Stimulated activated CD4-positive, alpha-beta T cell treated with anti-CD3 and anti-CD28 coated beads, Interleukin-12 subunit alpha, Interleukin-12 subunit beta, amount 100 ng/mL, for 4 hours (primary cell): ENCODE data around the gene TMEM132C.

Experiments used
- DNase-seq: peaks from one replicate; pipeline ENCODE4 v3.0.0-alpha.2; 2020

The TMEM132C gene

DNA sequence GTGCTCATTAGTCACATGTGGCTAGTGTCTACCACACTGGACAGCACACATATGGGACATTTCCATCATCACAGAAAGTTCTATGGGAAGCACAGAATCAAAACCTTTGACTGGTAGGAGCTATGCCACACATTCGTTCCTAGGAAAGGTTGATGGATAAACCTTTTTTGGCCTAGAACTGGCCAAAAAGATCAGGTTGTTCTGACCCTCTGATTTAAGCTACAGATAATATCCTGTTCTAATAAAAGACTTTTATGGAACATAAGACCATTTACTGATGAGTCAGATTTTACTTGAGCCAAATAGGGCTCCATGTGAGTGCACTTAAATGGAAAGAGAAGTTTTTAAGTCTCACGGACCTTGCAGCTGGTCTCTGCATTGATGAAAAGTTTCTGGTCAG is 413.6 kb downstream of the TMEM132C start:
- DNase-seq, result no peak

DNA sequence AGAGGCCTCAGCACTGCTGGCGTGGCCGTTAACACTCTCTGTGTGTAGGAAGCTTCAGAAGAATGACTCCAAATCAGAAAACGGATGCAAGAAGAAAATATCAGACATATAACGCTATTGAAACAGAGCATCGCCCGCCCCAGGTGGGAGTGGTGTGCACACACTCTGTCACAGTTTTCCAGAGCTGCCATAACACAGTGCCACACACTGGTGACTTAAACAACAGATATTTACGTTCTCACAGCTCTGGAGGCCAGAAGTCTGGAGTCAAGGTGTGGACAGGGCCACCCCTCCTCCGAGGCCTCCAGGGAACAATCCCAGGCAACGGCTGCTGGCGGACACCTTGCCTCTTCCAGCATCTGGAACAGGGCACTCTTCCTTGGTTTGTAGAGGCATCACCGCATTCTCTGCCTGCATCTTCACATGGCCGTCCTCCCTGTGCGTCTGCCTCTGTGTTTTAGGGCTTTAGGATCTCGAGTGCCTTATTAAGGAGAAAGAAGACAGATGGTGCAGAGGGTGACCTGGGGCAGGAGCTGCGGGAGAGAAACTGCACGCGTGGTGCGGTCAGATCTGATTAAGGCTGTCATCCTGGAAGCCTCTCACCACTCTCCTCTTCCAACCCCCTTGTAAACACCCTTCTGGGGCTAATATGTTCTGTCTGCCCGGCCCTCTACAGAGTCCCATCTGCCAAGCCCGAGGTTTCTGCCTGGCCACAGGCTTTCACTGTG is 415.7 kb downstream of the TMEM132C start:
- DNase-seq, result no peak

DNA sequence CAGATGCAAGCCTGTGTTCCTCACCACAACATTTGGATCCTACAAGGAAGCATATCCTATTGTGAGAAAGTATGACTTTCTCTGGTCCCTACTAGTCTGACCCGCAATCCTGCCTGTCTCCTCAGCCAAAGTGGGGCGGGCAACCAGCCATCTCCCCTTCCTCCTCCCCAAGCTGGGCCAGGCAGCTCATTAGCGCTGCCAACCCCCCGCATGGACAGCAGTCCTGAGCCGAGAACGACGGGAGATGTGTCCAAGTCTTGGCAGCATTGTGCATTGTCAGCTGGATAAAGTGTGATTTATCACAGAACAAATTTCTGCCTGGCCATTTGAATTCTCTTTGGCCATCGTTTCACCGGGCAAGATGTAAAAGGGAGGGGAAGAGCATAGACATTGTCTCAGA is 417.4 kb downstream of the TMEM132C start:
- no peak for DNase-seq

DNA sequence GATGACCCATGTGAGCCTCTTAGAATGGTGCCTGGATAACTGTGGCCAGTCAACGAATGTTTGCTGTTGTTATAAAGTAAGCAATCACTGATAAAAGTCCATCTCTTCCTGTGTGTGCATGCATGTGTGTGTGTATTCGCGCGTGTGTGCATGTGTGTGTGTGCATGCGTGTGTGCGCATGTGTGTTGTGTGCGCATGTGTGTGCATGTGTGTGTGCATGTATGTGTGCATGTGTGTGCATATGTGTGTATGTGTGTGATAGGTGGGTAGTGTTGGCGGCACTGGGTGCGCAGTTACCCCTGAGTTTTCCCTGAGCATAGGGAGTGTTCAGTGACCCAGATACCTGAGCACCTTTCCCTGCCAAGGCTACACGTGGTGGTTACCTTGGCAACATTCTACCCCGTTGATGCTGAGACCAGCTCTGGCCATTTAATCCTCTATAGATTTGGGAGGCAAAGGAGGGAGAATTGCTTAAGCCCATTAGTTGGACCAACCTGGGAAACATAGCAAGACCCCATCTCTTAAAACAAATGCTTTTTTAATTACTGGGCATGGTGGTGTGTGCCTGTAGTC is 419.0 kb downstream of the TMEM132C start:
- DNase-seq, result no peak

DNA sequence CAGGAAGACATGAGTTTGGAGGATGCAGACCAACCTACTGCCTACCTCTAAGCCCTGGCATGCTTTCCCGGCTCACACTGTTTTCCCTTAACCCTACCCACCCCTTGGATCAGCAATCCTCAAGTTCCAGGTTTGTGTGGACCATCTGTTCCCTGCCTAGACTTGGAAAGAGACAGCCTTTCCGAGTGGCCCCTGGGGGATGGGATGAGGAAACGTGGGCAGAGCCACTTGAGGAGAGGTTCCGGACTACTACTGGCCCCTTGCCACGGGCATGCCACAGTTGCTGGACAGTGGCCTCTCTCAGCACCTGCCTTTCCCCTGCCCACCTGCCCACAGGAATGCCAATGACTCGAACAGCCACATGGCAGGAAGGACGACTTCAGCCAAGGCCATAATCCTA is 420.9 kb downstream of the TMEM132C start:
- no peak for DNase-seq

DNA sequence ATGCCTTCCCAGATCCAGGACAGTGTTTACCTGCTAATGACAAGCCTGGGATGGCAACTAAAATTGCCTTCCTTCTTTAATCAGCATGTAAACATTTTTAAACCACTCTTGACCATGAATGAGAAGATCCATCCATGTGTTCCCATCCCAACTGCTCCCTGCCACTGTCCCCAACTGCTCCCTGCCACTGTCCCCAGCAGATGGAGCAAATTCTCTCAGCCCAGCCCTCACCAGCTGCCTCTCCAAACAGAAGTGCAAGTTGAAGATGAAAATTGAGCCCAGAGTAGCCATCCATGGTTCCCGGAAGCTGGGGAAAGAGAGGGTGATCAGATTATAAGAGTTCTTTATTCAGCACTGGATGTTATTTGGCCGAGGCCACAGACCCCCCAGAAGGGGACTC is 423.7 kb downstream of the TMEM132C start:
- DNase-seq, result no peak

DNA sequence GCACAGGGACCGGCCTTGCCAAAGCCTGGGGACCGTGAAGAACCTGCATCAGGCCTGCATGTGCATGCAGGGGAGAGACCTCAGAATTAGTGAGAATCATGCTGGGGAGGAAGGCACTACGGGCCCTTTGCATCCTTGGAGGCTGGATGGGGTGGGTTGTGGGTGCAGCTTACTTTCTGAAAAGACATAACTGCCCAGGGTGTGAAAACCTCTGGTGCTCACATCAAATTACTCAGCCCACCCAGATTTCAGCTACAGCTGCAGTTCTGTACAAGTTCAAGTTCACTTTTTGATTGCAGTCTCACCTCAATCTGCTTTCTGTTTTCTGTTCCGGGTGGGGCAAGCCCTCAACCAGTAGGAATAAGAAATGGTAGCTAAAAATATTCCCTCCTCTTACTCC is 426.1 kb downstream of the TMEM132C start:
- no peak for DNase-seq

DNA sequence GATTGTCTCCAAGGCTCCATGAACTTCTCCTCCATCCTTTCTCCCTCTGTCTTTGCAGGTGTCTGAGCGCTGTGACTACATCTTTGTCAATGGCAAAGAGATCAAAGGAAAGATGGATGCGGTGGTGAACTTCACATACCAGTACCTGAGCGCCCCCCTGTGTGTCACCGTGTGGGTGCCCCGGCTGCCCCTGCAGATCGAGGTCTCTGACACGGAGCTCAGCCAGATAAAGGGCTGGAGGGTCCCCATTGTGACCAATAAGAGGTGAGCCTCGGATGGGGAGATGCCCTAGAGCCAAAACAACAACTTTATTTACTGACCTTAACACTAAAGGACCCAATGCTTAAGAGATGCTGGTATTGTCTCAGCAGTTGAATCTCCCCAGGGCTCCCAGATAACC is 426.8 kb downstream of the TMEM132C start:
- no peak for DNase-seq

DNA sequence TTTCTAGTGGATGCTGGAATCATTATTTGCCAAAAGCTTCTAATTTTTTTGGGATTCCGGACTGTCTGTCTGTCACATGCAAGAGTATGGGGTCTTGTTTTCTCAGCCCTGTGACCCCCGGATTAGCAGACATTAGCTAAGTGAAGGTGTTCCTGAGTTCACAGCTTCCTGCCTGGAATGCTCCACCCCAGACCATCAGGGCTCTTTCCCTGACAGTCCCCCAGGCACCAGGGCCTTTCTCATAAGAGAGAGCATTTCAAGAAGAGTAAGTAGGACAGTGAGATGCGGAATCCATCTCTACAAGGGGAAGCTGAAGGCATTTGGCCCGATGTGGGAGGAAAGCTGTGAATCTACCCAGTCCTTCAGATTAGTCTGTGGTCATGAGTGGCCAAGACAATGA is 427.5 kb downstream of the TMEM132C start:
- DNase-seq, result no peak

DNA sequence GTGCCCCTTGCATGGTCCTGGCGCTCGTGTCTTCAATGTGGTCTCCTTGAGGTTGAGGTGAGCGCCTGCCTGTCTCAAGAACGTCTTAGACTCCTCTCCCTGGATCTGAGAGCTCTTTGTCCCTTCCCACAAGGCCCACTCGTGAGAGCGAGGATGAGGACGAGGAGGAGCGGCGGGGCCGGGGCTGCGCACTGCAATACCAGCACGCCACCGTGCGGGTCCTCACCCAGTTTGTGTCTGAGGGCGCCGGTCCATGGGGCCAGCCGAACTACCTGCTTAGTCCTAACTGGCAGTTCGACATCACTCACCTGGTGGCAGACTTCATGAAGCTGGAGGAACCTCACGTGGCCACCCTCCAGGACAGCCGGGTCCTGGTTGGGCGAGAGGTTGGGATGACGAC is 428.7 kb downstream of the TMEM132C start:
- no peak for DNase-seq

DNA sequence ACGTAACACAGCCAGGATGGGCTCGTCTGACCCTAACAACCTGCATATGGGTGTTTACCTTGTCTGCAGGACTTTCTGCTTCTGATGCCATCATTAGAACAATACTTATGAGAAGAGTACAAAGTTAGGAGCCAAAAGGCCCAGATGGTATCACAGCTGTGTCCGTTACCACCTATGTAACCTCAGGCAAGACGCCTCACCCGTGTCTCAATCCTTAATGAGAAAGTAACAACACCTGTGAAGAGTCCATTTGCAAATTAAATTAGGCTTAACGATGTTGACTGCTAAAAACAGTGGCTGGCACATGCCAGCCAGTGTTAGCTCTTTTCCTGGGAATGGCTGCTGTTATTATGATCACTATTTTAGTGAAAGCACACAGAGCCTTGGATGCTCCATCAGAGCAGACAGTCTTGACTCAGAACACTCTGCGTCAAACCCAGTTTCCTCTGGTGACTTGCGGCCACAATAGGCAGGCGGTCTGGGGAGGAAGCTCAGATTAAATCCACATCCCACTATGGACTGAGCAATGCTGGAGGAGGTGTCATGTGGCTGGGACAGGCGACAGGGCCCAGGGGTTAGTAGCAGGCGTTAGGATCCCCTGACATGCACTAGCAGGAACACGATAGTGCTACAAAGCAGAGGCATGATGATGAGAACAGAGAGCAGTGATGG is 431.5 kb downstream of the TMEM132C start:
- no peak for DNase-seq

DNA sequence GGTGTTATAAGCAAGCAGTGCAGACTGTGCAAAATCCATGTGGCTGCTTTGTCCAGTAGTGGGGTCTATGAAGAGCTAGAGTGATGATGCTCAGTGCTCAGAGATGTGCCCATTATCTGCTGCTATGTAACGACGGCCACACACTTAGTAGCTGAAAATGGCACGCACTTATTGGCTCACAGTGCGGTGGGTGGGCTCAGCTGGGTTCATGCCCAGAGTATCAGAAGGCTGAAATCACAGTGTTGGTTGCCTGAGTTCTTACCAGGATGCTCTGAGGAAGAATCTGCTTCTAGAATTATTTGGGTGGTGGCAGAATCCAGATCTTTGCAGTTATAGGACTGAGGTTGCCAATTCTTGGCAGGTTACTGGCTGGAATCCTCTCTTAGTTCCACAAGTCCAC is 432.1 kb downstream of the TMEM132C start:
- no peak for DNase-seq

DNA sequence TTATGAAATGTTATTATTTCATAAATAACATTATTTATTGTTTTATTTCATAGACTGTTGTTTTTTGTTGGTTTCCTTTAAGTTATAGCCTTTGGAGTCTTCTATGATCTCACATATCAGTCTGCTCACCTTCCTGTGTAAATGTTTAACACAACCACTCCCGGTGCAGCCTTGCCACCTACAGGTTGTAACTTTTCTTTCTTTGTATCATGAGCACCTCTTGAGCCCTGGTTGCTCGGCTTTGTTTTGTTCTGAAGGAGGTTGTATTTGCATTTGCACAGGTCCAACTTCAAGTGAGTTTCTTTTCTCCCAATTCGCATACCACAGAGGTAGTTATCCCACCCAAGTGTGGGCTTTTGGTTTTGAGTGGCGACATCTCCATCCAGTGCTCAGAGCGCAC is 435.4 kb downstream of the TMEM132C start:
- no peak for DNase-seq

DNA sequence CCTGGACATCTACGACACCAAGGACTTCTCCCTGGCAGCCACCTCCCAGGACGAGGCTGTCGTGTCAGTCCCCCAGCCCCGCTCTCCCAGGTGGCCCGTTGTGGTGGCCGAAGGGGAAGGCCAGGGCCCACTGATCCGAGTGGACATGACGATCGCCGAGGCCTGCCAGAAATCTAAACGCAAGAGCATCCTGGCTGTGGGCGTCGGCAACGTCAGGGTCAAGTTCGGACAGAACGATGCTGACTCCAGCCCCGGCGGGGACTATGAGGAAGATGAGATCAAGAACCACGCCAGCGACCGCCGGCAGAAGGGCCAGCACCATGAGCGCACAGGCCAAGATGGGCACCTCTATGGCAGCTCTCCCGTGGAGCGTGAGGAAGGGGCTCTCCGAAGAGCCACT is 438.2 kb downstream of the TMEM132C start:
- no peak for DNase-seq

DNA sequence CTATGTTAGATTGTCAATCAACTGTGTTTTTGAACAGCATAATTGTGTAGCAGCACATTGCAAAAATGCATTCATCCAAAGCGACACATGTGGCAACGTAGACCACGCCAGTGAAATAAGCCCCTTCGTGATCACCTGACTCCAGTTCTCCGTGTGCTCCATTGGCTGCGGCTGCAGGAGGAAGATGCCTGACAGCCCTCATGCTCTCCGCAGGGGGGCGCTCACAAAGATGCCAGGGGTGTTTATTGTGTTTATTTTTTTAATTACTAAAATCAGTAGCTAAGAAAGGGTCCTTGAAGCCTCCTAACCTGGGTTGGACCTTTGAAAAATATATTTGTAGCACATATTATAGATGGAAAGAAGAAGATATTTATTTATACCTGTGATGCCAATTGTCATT is 440.5 kb downstream of the TMEM132C start:
- DNase-seq, result no peak

DNA sequence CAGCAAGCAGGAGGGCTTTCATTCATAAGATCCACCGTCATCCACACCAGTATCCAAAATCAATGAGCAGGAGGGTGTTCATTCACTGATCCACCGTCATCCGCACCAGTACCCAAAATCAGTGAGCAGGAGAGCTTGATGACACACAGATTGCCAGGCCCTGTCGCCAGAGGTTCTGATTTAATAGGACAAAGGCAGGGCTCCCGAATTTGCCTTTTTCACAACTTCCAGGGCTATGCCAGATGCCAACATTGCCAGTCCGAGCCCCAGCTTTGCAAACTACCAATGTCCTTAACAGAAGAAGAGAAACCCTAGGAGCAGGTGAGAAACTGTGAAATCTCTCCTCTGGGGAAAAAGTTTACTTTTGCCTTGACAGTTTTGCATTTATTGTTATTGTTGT is 441.8 kb downstream of the TMEM132C start:
- no peak for DNase-seq

DNA sequence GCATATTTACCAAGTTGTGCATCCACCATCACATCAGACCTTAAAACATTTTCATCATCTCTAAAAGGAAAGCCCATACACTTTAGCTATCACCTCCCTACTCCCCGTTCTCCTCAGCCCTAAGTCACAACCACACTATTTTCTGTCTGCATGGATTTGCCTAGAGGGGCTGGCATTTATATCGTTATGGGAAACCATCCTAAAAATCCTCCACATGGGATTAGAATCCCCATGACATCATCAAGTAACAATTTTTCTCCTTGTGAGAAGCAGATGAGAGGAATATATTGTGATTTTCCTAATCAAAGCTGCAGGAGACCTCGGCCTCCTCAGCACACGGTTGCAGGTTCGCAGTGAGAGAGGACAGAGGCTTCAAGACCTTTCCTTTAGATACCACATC is 442.7 kb downstream of the TMEM132C start:
- DNase-seq, result no peak

DNA sequence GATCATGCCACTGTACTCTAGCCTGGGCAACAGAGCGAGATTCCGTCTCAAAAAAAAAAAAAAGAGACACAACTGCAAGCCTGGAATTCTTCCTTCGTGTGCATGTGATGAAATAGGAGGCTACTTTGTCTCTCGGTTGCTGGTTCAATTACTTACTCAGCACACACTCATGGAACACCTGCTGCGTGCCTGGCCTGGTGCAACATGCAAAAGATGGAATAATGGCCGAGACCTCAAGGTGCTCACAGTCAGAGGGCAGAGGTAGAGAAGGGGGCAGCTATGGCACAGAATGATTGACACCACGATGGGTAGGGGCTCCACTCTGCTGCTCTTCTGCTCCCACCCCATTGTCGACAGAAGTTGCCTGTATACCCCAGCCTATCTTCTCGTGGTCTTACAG is 444.5 kb downstream of the TMEM132C start:
- no peak for DNase-seq

DNA sequence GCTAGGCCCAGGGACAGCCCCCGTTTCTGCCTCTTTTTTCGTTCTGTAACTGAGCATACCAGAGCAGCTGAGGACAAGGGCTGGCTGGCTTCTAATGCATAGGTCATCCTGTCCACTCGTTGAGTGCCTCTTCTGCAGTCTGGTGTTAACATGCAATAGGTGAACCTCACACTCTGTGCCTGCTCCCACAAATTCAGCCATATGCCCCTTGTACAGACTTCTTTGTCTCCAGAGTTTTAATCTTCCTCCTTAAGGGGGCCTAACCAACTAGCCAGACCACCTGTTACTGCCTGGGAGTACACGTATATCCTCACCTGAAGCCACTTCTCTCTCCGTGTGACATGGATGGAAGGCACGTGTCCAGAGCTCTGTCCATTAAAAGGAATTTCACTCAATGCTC is 445.7 kb downstream of the TMEM132C start:
- no peak for DNase-seq

DNA sequence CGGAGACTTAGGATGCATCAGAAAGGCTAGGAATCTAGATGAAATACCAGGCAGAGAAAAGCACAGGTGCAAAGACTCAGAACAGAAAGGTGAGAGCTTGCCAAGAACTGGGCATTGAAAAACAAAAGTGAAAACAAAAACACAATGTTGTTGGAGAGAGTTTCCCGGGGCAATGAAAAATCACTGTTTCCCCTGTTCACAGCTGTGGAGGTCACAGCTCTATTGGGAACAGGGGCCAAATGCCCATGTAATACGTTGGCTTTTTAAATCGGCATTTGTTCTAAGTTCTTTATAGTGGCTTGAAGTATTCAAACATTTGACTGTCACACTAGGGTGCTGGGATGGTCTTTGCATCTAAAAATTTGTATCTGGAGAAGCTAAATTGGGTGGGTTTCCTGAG is 448.5 kb downstream of the TMEM132C start:
- no peak for DNase-seq

DNA sequence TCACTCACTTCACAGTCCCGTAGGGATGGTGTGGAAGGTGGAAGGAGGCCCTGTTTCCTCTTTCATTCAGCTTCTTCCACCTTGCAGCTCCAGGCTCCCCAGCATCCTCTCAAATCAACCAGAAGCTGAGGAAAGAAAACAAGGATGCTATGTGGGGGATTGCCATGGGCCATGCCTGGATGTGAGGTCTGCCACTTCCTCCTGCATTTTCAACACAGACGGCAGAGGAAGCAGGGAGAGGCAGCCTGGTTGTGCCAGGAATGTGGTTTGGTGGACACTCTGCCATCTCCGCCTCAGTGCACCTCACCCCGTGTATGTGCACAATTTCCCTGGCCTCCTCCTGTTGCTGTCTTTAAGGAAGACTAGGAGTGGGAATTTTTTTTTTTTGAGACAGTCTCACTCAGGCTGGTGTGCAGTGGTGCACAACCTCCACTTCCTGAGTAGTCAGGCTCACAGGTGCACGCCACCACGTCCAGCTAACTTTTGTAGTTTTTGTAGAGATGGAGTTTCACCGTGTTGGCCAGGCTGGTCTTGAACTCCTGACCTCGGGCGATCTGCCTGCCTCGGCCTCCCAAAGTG is 457.6 kb downstream of the TMEM132C start:
- no peak for DNase-seq

DNA sequence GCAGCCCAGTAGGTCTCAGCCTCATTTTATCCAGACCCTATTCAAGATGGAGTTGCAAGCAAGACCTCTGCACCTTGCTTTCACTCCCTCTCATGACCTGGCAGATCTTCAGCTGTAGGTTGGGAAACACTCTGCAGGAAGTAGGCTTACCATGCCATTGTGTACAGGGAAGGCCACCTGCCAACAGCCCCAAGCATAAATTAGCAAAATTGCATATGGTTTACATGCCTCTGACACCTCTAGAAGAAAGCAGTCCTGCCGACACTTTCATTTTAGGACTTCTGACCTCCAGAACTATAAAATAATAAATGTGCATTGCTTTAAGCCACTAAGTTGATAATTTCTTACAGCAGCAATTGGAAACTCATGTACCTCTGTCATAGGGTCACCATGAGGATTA is 459.9 kb downstream of the TMEM132C start:
- DNase-seq, result no peak

DNA sequence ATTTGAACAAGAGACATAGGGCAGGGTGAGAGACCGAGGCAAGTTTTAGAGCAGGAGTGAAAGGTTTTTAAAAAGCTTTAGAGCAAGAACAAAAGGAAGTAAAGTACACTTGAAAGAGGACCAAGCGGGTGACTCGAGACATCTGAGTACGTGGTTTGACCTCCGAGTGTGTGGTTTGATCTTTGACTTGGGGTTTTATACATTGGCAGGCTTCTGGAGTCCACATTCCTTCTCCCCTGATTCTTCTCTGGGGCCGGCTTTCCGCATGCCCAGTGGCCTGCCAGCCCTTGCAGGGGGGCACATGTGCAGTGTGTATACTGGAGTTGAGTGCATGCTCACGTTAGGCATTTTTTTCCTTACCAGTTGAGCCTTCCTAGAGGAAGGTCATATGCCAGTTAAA is 460.5 kb downstream of the TMEM132C start:
- no peak for DNase-seq

DNA sequence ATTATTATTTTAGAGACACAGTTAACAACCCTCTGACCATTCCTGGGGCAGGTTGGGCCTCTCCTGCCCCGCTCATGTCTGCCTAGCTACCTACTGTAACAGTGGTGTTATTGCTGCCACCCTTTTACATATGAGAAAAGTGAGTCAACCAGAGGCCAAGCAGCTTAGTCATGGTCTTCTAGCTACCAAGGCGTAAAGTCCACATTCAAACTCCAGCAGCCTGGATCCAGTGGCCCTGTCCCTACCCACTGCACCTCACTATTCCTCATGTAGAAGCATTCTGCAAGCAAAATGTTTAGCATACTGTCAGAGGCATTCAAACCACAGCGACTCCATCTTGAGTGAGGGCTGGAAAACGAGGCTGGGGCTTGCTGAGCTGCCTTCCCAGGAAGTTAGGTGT is 461.0 kb downstream of the TMEM132C start:
- DNase-seq, result no peak
